Ovary (tissue), 3 donors: ENCODE results near the gene MADD.

ENCODE experiments used
- CTCF ChIP-seq, 3 donors: fragments of 450-650 bp in 2 of 3; fragments of 200-600 bp in 1 of 3; IDR thresholded peaks; one replicate each; pipeline versions ENCODE4 v1.5.1 to v1.8.0; 2016 to 2022; ENCODE audit warnings: antibody characterized with exemption in 3 of 3, mild to moderate bottlenecking in 1 of 3
- EP300 ChIP-seq: sonication (generic); formaldehyde crosslinking; IDR thresholded peaks from one replicate; pipeline ENCODE4 v1.6.1; 2017; ENCODE audit warnings: antibody characterized with exemption
- donor health status: DM: no; HTN: no; CAD: no.

GRCh38 chr11:47299078-47299477 is 29.1 kb downstream of the MADD start:
- no peak for TF ChIP-seq EP300
- no peak for TF ChIP-seq CTCF (IDR thresholded peaks at IDR 0.05)
